ENCODE measurements around the gene EXOSC9. TPM values are rescaled to one million over a fixed set of nuclear protein-coding genes. Genes with fewer than 3 reads are reported as not detected.

EXOSC9 gene
- total RNA-seq, 1 experiment from 2014 or later: 45.7 TPM

GRCh38 chr4:121824171-121824527 lies 23.0 kb downstream of the EXOSC9 start:
- no peak for DNase-seq (ENCODE audit: low read depth)

DNA sequence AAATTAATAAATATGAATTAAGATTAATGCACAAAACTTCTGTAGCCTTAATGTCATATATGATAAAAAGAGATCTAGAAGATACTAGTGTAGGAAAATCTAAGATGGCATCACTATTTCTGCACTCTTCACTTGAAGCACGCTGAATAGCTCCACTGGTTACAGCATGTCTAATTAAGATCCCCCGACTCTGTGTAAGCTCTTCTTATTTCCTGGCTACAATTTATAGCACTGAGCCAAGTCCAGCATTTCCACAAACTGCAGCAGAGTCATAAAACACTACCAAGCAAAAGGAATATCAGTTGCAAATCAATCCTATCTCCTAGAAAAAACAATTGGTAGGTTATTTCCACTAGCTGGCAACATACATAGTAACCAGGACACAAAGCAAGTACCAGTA lies 23.8 kb downstream of the EXOSC9 start:
- DNase-seq (ENCODE audit: low read depth): no peak

DNA sequence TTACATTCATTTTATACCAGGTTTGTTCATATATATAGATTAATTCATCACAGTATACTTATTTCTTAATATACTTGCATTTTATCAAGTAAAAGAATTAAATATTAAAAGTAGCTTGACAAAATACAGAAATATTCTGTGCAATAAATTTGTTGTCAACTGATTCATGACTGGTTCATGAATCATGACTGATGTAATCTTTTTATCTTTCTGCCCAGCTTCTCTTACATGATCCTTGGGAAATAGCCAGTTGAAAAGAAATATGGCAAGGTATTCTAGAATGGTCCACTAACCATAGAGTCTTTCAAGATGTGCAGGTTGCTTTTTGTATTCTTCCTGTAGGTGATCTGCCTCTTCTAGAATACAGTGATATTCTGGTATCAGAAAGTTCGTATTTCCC lies 26.7 kb downstream of the EXOSC9 start:
- DNase-seq (ENCODE audit: low read depth): peak; percentile 60

- no peak for DNase-seq (ENCODE audit: low read depth)
These were observed 28.4 kb downstream of the EXOSC9 start for GRCh38 chr4:121829511-121829910.

GRCh38 chr4:121838136-121838535 lies 37.0 kb downstream of the EXOSC9 start:
- DNase-seq (ENCODE audit: low read depth): no peak

GRCh38 chr4:121842862-121843261 lies 41.7 kb downstream of the EXOSC9 start:
- no peak for DNase-seq (ENCODE audit: low read depth)

GRCh38 chr4:121846662-121847061 lies 45.5 kb downstream of the EXOSC9 start:
- DNase-seq (ENCODE audit: low read depth): no peak

GRCh38 chr4:121851354-121851753 lies 50.2 kb downstream of the EXOSC9 start:
- no peak for DNase-seq (ENCODE audit: low read depth)

GRCh38 chr4:121860121-121860520 lies 59.0 kb downstream of the EXOSC9 start:
- no peak for DNase-seq (ENCODE audit: low read depth)

DNA sequence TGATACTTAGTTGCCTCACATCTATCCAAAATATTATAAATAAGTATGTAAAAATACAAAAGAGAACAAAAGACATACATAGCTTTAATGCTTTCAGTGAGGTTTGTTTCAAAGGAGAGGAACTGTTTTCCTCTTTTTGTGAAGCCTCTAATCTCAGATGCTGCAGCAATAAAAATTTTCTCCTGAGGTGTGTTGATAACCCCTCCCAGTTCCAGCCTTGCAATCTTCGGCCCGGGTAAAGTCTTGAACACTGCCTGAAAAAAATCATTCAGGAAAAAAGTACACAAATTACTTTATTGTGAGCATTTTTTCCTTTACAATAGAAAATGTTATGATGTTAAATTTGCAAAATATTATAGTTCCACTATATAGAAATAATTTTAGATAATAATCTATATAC lies 60.3 kb downstream of the EXOSC9 start:
- DNase-seq (ENCODE audit: low read depth): no peak

DNA sequence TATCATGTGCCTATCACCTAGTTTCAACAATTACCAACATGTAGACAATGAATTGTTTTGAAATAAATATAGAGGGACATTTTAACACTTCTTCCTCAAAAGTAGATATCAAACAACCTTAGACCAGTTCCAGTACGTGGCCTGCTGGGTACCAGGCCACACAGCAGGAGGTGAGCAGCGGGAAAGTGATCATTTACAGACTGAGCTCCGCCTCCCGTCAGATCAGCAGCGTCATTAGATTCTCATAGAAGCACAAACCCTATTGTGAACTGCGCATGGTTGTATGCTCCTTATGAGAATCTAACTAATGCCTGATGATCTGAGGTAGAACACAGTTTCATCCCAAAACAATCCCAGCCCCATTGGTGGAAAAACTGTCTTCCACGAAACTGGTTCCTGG lies 62.7 kb downstream of the EXOSC9 start:
- no peak for DNase-seq (ENCODE audit: low read depth)

Other genes with a start within 250 kb of the EXOSC9 start
- gene ANXA5, start 104.3 kb upstream of the EXOSC9 start, total RNA-seq (2014; rRNA removed; shearing (Covaris generic)): 408 and 471 TPM in 2 replicates
- gene SMIM43, start 36.2 kb upstream of the EXOSC9 start, total RNA-seq (2014; rRNA removed; shearing (Covaris generic)): 1.3 and 1.4 TPM in 2 replicates
- 92.6 and 118 TPM in 2 replicates for gene CCNA2, start 22.6 kb downstream of the EXOSC9 start, total RNA-seq (2014; rRNA removed; shearing (Covaris generic))
- gene BBS7, start 69.2 kb downstream of the EXOSC9 start, total RNA-seq (2014; rRNA removed; shearing (Covaris generic)): 8.0 and 19.2 TPM in 2 replicates
- 1.6 and 2.9 TPM in 2 replicates for gene TRPC3, start 150.7 kb downstream of the EXOSC9 start, total RNA-seq (2014; rRNA removed; shearing (Covaris generic))